Dendritic cell treated with granulocyte-macrophage colony-stimulating factor and Interleukin-4, amounts not matched to agents 40 ng/mL and 50 ng/mL, for 4 days (primary cell): ENCODE measurements around the gene MIPEP.

Experiments
- H3K27ac Mint-ChIP-seq: one replicate; pipeline ENCODE4 v1.8.0; 2022; ENCODE audit warnings: mild to moderate bottlenecking, mixed read lengths
- H3K27me3 Mint-ChIP-seq: one replicate; pipeline ENCODE4 v1.8.0; 2022; ENCODE audit warnings: mild to moderate bottlenecking, mixed read lengths
- H3K36me3 Mint-ChIP-seq: one replicate; pipeline ENCODE4 v1.8.0; 2022; ENCODE audit warnings: low read depth, mixed read lengths
- H3K4me1 Mint-ChIP-seq: one replicate; pipeline ENCODE4 v1.8.0; 2022; ENCODE audit warnings: low read depth, mixed read lengths
- H3K4me3 Mint-ChIP-seq: one replicate; pipeline ENCODE4 v1.8.0; 2022; ENCODE audit warnings: mild to moderate bottlenecking, moderate library complexity, mixed read lengths
- H3K9me3 Mint-ChIP-seq: one replicate; pipeline ENCODE4 v1.8.0; 2022; ENCODE audit warnings: mixed read lengths
- intact Hi-C: fragments of 100-400 bp; cut with micrococcal nuclease; formaldehyde crosslinking; loops from one replicate; pipeline ENCODE4 v1.15.0; 2022

Gene MIPEP

GRCh38 chr13:23852351-23852750 is 36.8 kb downstream of the MIPEP start:
- Mint-ChIP-seq H3K4me1 (no peaks in the 10 kb centered on the region), H3K36me3 (peaks cover 21% of the 10 kb centered on the region), H3K27me3 (no peaks in the 10 kb centered on the region), H3K4me3 (no peak overlapping the region), H3K9me3 (no peaks in the 10 kb centered on the region), H3K27ac (no peak overlapping the region)
- intact Hi-C loops = no loop called here

GRCh38 chr13:23851106-23851505 is 38.1 kb downstream of the MIPEP start:
- Mint-ChIP-seq H3K4me1 (no peaks in the 10 kb centered on the region), H3K4me3 (no peak overlapping the region), H3K27ac (no peak overlapping the region), H3K27me3 (no peaks in the 10 kb centered on the region), H3K36me3 (peaks cover 21% of the 10 kb centered on the region), H3K9me3 (no peaks in the 10 kb centered on the region)
- intact Hi-C loops = no loop called here

DNA sequence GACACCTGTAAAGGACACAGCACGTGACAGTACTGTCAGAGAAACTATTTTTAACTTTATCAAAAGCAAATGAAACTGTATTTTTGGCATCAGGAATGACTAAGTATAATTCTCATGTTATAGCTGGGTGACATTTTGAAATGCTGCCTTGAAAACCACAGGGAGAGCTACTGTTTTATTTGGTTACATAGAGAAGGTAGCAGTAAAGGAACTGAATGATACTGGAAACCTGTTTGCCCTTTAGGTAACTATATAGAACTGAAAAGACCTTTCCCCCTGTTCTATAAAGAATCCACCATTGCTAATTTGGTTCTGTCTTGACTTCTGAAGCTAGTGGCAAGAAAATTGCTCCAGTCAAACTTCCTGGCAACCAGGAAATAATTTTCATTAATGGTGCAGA is 39.1 kb downstream of the MIPEP start:
- Mint-ChIP-seq H3K4me3 (no peak overlapping the region), H3K27ac (no peak overlapping the region), H3K36me3 (peaks cover 18% of the 10 kb centered on the region), H3K4me1 (no peaks in the 10 kb centered on the region), H3K27me3 (no peaks in the 10 kb centered on the region), H3K9me3 (no peaks in the 10 kb centered on the region)
- intact Hi-C loops = no loop called here

- H3K27ac Mint-ChIP-seq = no peak overlapping the region
- peaks cover 17% of the 10 kb centered on the region for H3K36me3 Mint-ChIP-seq
Measured at GRCh38 chr13:23849670-23850069, 39.5 kb downstream of the MIPEP start.

DNA sequence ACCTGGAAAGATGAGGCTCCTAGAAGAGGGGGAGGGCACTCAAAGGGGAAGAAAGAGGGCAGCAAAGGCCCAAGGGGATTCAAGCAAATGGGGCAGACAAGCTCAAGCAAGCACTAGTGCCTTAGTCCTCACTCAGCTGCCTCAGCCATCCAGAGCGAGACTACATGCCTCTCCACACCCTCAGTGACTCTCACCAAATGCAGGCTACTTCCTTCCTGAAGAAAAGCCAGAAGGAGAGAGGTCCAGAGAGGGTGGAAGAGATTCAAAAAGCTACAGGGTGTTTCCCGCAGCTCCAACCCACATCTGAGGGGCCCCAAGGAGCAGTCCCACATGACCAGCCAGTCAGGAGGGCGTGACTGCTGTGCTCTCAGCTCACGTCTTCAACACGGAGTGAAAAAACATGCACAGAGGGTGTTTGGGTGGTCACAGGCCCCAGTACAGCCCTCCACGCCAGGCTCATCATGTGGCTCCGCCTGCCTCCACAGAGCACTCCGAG is 40.5 kb downstream of the MIPEP start:
- Mint-ChIP-seq H3K27me3 (no peaks in the 10 kb centered on the region), H3K4me1 (no peaks in the 10 kb centered on the region), H3K9me3 (no peaks in the 10 kb centered on the region), H3K27ac (no peak overlapping the region), H3K36me3 (peaks cover 10% of the 10 kb centered on the region), H3K4me3 (no peak overlapping the region)
- intact Hi-C loops = no loop called here

More at GRCh38 chr13:23849670-23850069, 39.5 kb downstream of the MIPEP start:
- no peaks in the 10 kb centered on the region for H3K4me1 Mint-ChIP-seq
- no peak overlapping the region for H3K4me3 Mint-ChIP-seq
- no peaks in the 10 kb centered on the region for H3K9me3 Mint-ChIP-seq
- no peaks in the 10 kb centered on the region for H3K27me3 Mint-ChIP-seq
- intact Hi-C loops = no loop called here

DNA sequence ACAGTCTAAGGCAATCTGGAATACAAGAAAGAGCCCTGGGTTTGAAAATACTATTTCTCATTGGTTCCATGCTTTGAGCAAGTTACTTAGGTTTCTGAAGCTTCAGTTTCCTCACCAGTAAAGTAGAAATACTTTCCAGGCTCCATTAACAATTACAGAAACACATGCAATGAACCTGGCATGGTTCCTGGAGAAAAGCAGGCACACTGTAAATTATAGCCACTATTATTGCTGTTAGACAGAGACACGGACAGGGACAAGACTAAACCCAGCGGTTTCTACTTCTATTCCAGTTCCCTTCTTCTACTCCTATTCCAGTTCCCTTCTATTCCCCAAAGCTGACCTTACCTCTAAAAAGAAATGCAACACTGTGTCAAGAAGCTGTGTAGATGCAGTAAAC is 41.2 kb downstream of the MIPEP start:
- Mint-ChIP-seq H3K27me3 (no peaks in the 10 kb centered on the region), H3K9me3 (no peaks in the 10 kb centered on the region), H3K4me1 (no peaks in the 10 kb centered on the region), H3K36me3 (peaks cover 7% of the 10 kb centered on the region), H3K27ac (no peak overlapping the region), H3K4me3 (no peak overlapping the region)
- intact Hi-C loops = no loop called here

GRCh38 chr13:23847497-23847896 is 41.7 kb downstream of the MIPEP start:
- Mint-ChIP-seq H3K4me1 (no peaks in the 10 kb centered on the region), H3K27me3 (no peaks in the 10 kb centered on the region), H3K27ac (no peak overlapping the region), H3K36me3 (peaks cover 7% of the 10 kb centered on the region), H3K4me3 (no peak overlapping the region), H3K9me3 (no peaks in the 10 kb centered on the region)
- intact Hi-C loops = no loop called here

DNA sequence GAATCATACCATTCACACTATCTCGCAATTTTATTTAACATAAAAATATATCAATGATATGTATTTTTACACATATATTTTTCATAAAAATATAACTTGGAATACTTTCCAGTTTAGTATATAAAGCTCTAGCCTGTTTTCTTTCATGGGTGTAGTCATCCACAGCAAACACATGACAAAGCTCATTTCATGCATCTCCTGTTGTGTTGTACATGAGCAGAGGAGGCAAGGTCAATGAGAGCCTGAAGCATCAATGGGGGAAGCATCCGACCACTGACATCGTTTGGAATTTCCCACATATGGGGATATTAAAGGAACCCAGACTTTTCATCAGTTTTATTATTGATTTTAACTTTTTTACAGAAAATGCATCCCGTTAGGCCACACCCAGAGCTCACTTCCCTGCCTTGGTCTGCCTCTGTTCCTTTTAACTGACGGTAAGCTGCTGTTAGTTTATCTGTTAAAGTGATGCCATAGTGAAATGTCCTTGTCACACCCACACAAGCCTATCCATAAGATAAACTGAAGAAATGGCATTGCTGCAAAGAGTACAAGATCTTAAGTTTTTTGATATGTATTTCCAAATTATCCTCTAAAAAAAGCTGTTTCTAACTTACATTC is 44.0 kb downstream of the MIPEP start:
- Mint-ChIP-seq H3K4me3 (no peak overlapping the region), H3K9me3 (no peaks in the 10 kb centered on the region), H3K36me3 (peaks cover 13% of the 10 kb centered on the region), H3K27ac (no peak overlapping the region), H3K27me3 (no peaks in the 10 kb centered on the region), H3K4me1 (no peaks in the 10 kb centered on the region)
- intact Hi-C loops = no loop called here

DNA sequence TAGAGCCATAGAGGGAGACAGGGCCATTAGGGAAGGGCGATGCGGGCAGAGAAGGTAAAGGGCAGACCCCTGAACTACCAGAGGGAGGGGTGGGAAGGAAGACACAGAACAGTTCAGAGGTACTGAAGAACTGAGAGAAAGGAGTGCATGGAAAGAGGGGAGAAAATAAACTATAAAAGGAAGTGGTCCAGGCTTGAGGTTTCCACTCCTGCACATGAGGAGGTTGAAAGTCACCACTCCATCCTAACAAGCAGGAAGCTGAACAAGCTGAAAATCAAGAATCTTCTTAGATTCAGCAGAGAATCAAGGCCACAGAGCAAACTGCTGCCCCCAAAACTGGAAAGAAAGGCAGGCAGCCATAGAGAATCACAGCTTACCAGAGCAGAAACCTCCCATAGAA is 45.1 kb downstream of the MIPEP start:
- no peaks in the 10 kb centered on the region for H3K9me3 Mint-ChIP-seq
- no peaks in the 10 kb centered on the region for H3K27me3 Mint-ChIP-seq
- no peak overlapping the region for H3K4me3 Mint-ChIP-seq
- intact Hi-C loops = no loop called here
- H3K36me3 Mint-ChIP-seq = peaks cover 18% of the 10 kb centered on the region
- no peak overlapping the region for H3K27ac Mint-ChIP-seq
- no peaks in the 10 kb centered on the region for H3K4me1 Mint-ChIP-seq

GRCh38 chr13:23843436-23843835 is 45.8 kb downstream of the MIPEP start:
- intact Hi-C loops = no loop called here
- Mint-ChIP-seq H3K27me3 (no peaks in the 10 kb centered on the region), H3K9me3 (no peaks in the 10 kb centered on the region), H3K4me1 (no peaks in the 10 kb centered on the region), H3K4me3 (no peak overlapping the region), H3K27ac (no peak overlapping the region), H3K36me3 (peaks cover 18% of the 10 kb centered on the region)

DNA sequence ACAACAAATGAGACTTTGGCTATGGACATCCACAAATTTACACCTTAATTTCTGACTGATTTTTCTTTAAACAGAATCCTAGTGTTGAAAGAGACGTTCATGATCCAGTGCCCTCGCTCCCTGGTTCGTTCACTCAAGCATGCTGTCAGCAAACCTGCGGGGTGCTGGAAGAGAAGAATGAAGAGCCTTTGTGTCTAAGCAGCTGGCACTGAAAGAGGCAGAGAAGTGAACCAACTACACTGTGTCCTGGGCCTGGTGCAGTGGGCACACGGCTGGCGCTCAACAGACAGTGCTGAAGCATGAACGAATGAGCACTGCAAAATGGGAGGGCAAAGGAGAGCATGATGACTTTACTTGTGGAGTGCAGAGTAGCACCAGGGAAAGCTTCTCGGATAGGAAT is 46.8 kb downstream of the MIPEP start:
- no peak overlapping the region for H3K4me3 Mint-ChIP-seq
- H3K4me1 Mint-ChIP-seq = no peaks in the 10 kb centered on the region
- H3K27ac Mint-ChIP-seq = no peak overlapping the region
- H3K36me3 Mint-ChIP-seq = peaks cover 17% of the 10 kb centered on the region
- no peaks in the 10 kb centered on the region for H3K27me3 Mint-ChIP-seq
- H3K9me3 Mint-ChIP-seq = no peaks in the 10 kb centered on the region
- intact Hi-C loops = no loop called here

- Mint-ChIP-seq H3K4me3 (no peak overlapping the region), H3K36me3 (peaks cover 30% of the 10 kb centered on the region)
Measured at GRCh38 chr13:23833733-23834611, 55.2 kb downstream of the MIPEP start.

GRCh38 chr13:23828866-23829265 is 60.3 kb downstream of the MIPEP start:
- H3K4me1 Mint-ChIP-seq = no peaks in the 10 kb centered on the region
- peaks cover under 1% of the 10 kb centered on the region for H3K9me3 Mint-ChIP-seq
- H3K36me3 Mint-ChIP-seq = peaks cover 19% of the 10 kb centered on the region
- no peak overlapping the region for H3K27ac Mint-ChIP-seq
- H3K27me3 Mint-ChIP-seq = no peaks in the 10 kb centered on the region
- intact Hi-C loops = no loop called here
- H3K4me3 Mint-ChIP-seq = no peak overlapping the region

More at GRCh38 chr13:23833733-23834611, 55.2 kb downstream of the MIPEP start:
- peaks cover 12% of the 10 kb centered on the region for H3K9me3 Mint-ChIP-seq
- H3K27ac Mint-ChIP-seq = no peak overlapping the region
- intact Hi-C loops = no loop called here
- no peaks in the 10 kb centered on the region for H3K27me3 Mint-ChIP-seq
- H3K4me1 Mint-ChIP-seq = no peaks in the 10 kb centered on the region

DNA sequence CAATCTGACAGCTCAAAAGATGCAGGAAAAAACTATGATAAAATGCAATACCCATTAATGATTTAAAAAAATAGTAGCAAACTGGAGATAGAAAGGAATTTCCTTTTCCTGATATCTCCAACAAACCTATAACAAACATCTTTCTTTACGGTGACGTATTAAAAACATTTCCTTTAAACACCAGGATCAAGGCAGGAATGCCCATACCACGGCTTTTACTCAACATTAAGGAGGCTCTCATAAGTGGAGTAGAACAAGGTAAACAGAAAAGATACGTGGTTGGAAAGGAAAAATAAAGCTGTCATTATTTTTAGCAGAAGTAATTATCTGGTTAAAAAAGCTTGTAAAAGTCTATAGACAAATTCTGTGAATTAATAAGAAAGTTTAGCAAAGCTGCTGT is 61.1 kb downstream of the MIPEP start:
- H3K27ac Mint-ChIP-seq = no peak overlapping the region
- no peak overlapping the region for H3K4me3 Mint-ChIP-seq
- H3K27me3 Mint-ChIP-seq = no peaks in the 10 kb centered on the region
- peaks cover 21% of the 10 kb centered on the region for H3K36me3 Mint-ChIP-seq
- intact Hi-C loops = no loop called here
- H3K9me3 Mint-ChIP-seq = no peaks in the 10 kb centered on the region
- no peaks in the 10 kb centered on the region for H3K4me1 Mint-ChIP-seq
